ENCODE results near the gene FBXO47.

- TF ChIP-seq GATA2 (IDR thresholded peaks at IDR 0.05; ENCODE audit: low read depth, low read length) (no peak; the same call in 1 of the 2 replicates), GATA3 (IDR thresholded peaks at IDR 0.05; ENCODE audit: low read depth, low read length) (no peak)
These were observed 41.8 kb downstream of the FBXO47 start, which contains the start of gene LASP1NB for GRCh38 chr17:38925263-38925995.
